ENCODE data around the gene NKIRAS2.

Gene NKIRAS2

DNA sequence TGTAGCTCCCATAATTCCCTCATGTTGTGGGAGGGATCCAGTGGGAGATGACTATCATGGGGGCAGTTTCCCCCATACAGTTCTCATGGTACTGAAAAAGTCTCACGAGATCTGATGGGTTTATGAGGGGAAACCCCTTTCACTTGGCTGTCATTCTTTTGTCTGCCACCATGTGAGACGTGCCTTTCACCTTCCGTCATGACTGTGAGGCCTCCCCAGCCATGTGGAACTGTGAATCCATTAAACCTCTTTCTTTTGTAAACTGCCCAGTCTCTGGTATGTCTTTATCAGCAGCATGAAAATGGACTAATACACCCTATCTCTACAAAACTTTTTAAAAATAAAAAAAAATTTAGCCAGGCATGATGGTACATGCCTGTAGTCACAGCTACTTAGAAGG, 36.7 kb downstream of the NKIRAS2 start:
- no peak overlapping the region for H2AFZ ChIP-seq (ENCODE audit: low read length)
- H3K27me3 ChIP-seq (ENCODE audit: insufficient read depth, low read length, poor library complexity, severe bottlenecking) = no peaks in the 10 kb centered on the region
- no peak overlapping the region for H3K9ac ChIP-seq (ENCODE audit: low read depth, low read length, poor library complexity, severe bottlenecking)
- H3K9me3 ChIP-seq (ENCODE audit: insufficient read depth, low read depth, low read length) = no peaks in the 10 kb centered on the region
- no peak for TF ChIP-seq EZH2phosphoT487 (IDR thresholded peaks at IDR 0.05; ENCODE audit: borderline replicate concordance)
- TF ChIP-seq, protein P1, sequence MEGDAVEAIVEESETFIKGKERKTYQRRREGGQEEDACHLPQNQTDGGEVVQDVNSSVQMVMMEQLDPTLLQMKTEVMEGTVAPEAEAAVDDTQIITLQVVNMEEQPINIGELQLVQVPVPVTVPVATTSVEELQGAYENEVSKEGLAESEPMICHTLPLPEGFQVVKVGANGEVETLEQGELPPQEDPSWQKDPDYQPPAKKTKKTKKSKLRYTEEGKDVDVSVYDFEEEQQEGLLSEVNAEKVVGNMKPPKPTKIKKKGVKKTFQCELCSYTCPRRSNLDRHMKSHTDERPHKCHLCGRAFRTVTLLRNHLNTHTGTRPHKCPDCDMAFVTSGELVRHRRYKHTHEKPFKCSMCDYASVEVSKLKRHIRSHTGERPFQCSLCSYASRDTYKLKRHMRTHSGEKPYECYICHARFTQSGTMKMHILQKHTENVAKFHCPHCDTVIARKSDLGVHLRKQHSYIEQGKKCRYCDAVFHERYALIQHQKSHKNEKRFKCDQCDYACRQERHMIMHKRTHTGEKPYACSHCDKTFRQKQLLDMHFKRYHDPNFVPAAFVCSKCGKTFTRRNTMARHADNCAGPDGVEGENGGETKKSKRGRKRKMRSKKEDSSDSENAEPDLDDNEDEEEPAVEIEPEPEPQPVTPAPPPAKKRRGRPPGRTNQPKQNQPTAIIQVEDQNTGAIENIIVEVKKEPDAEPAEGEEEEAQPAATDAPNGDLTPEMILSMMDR (conservative IDR thresholded peaks at IDR 0.05; ENCODE audit: low read length) = no peak
- no peaks in the 10 kb centered on the region for H3K36me3 ChIP-seq (ENCODE audit: insufficient read depth, low read length)
- no peaks in the 10 kb centered on the region for H3K79me2 ChIP-seq (ENCODE audit: insufficient read depth, low read length)
- H3K9me2 ChIP-seq (replicated peaks; ENCODE audit: low read depth, low read length) = no peaks in the 10 kb centered on the region
- no peaks in the 10 kb centered on the region for H3F3A ChIP-seq (ENCODE audit: low read depth)
- peaks cover 6% of the 10 kb centered on the region for H3K4me1 ChIP-seq (ENCODE audit: insufficient read depth, low read length, poor library complexity, severe bottlenecking)
- no peak overlapping the region for H3K4me3 ChIP-seq (ENCODE audit: low read length, poor library complexity, severe bottlenecking)
- no peaks in the 10 kb centered on the region for H4K20me1 ChIP-seq (ENCODE audit: insufficient read depth, low read length, poor library complexity, severe bottlenecking)
- H3K4me2 ChIP-seq (ENCODE audit: low read depth, low read length, poor library complexity, severe bottlenecking) = no peak overlapping the region

DNA sequence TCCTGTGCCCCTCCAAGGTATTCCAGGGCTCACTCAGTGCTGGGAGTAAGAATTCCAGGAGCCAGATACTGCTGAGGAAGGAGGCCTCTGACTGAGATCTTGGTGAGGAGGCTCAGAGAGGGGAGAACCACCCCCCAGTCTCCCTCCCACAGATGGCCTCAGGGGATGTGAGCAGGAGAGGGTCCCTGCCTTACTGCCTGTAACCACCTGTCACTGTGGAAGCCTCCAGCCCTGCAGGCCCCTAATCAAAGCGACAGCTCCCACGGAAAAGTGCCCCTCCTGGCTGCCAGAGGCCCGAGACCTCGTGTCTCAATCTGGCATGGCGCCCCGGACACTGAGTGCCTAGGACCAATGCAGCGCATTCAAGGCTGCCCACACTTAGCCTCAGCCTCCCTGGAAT, 38.2 kb downstream of the NKIRAS2 start:
- Histone ChIP-seq H3K27me3 (ENCODE audit: insufficient read depth, low read length, poor library complexity, severe bottlenecking) (no peaks in the 10 kb centered on the region), H2AFZ (ENCODE audit: low read length) (no peak overlapping the region), H3K4me2 (ENCODE audit: low read depth, low read length, poor library complexity, severe bottlenecking) (no peak overlapping the region), H3K79me2 (ENCODE audit: insufficient read depth, low read length) (no peaks in the 10 kb centered on the region), H3K36me3 (ENCODE audit: insufficient read depth, low read length) (no peaks in the 10 kb centered on the region), H3K9me2 (replicated peaks; ENCODE audit: low read depth, low read length) (no peaks in the 10 kb centered on the region), H3F3A (ENCODE audit: low read depth) (no peaks in the 10 kb centered on the region), H3K9me3 (ENCODE audit: insufficient read depth, low read depth, low read length) (no peaks in the 10 kb centered on the region), H4K20me1 (ENCODE audit: insufficient read depth, low read length, poor library complexity, severe bottlenecking) (no peaks in the 10 kb centered on the region), H3K4me3 (ENCODE audit: low read length, poor library complexity, severe bottlenecking) (no peak overlapping the region), H3K9ac (ENCODE audit: low read depth, low read length, poor library complexity, severe bottlenecking) (no peak overlapping the region), H3K4me1 (ENCODE audit: insufficient read depth, low read length, poor library complexity, severe bottlenecking) (peaks cover 6% of the 10 kb centered on the region)
- TF ChIP-seq, protein P1 (conservative IDR thresholded peaks at IDR 0.05; ENCODE audit: low read length) = no peak
- no peak for TF ChIP-seq EZH2phosphoT487 (IDR thresholded peaks at IDR 0.05; ENCODE audit: borderline replicate concordance)

DNA sequence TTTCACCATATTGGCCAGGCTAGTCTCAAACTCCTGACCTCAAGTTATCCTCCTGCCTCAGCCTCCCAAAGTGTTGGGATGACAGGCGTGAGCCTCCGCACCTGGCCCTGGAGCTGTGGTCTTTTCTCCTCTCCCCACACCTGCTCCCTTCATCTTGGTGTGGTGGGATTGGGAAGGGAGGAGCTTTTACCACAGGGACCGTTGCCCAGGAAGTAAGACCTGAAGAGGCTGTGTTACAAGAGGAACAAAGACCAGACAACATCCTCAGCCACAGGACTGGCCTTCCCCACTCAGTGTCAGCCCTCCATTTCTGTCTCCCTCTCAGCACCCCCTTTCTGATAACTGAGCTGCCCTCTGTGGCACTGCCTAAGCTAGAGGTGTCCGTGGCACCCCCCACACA, 39.9 kb downstream of the NKIRAS2 start:
- H3K79me2 ChIP-seq (ENCODE audit: insufficient read depth, low read length) = no peaks in the 10 kb centered on the region
- H3K27me3 ChIP-seq (ENCODE audit: insufficient read depth, low read length, poor library complexity, severe bottlenecking) = no peaks in the 10 kb centered on the region
- H4K20me1 ChIP-seq (ENCODE audit: insufficient read depth, low read length, poor library complexity, severe bottlenecking) = no peaks in the 10 kb centered on the region
- TF ChIP-seq, protein P1 (conservative IDR thresholded peaks at IDR 0.05; ENCODE audit: low read length) = no peak
- no peak for TF ChIP-seq EZH2phosphoT487 (IDR thresholded peaks at IDR 0.05; ENCODE audit: borderline replicate concordance)
- no peaks in the 10 kb centered on the region for H3K9me3 ChIP-seq (ENCODE audit: insufficient read depth, low read depth, low read length)
- peaks cover 14% of the 10 kb centered on the region for H3K4me1 ChIP-seq (ENCODE audit: insufficient read depth, low read length, poor library complexity, severe bottlenecking)
- no peak overlapping the region for H3K4me2 ChIP-seq (ENCODE audit: low read depth, low read length, poor library complexity, severe bottlenecking)
- no peak overlapping the region for H3K4me3 ChIP-seq (ENCODE audit: low read length, poor library complexity, severe bottlenecking)
- no peaks in the 10 kb centered on the region for H3F3A ChIP-seq (ENCODE audit: low read depth)
- H3K9me2 ChIP-seq (replicated peaks; ENCODE audit: low read depth, low read length) = no peaks in the 10 kb centered on the region
- no peaks in the 10 kb centered on the region for H3K36me3 ChIP-seq (ENCODE audit: insufficient read depth, low read length)
- no peak overlapping the region for H3K9ac ChIP-seq (ENCODE audit: low read depth, low read length, poor library complexity, severe bottlenecking)
- H2AFZ ChIP-seq (ENCODE audit: low read length) = peak overlapping the region; percentile 66; the same call in 1 of the 2 replicates

All from Loucy (cell line).